Osteoblast (primary cell): ENCODE measurements around the gene ASTN2. TPM values are rescaled to one million over a fixed set of nuclear protein-coding genes. Genes with fewer than 3 reads are reported as not detected.

Source experiments
- DNase-seq: peaks from one replicate; pipeline ENCODE4 v3.0.0; 2011; ENCODE audit warnings: low spot score, mixed read lengths; ENCODE audit not compliant: insufficient read length; ENCODE audit errors: missing footprints
- H2AFZ ChIP-seq: 2 replicates; pipeline ENCODE4 v1.6.0; 2011; ENCODE audit warnings: mild to moderate bottlenecking, low read length
- H3K27ac ChIP-seq: 2 replicates; pipeline ENCODE4 v1.5.1; 2011; ENCODE audit warnings: mild to moderate bottlenecking, low read depth, low read length, moderate library complexity
- H3K27me3 ChIP-seq: 2 replicates; pipeline ENCODE4 v1.6.0; 2012; ENCODE audit warnings: mild to moderate bottlenecking, control low read depth, inconsistent platforms, low read length, moderate library complexity; ENCODE audit not compliant: insufficient read depth
- H3K36me3 ChIP-seq: 2 replicates; pipeline ENCODE4 v1.5.1; 2011; ENCODE audit warnings: mild to moderate bottlenecking, low read length, control low read depth, moderate library complexity; ENCODE audit not compliant: insufficient read depth
- H3K4me1 ChIP-seq: 2 replicates; pipeline ENCODE4 v1.5.1; 2011; ENCODE audit warnings: mild to moderate bottlenecking, low read length, control low read depth, moderate library complexity; ENCODE audit not compliant: insufficient read depth
- H3K4me2 ChIP-seq: 2 replicates; pipeline ENCODE4 v1.6.0; 2011; ENCODE audit warnings: mild to moderate bottlenecking, low read length; ENCODE audit not compliant: insufficient read depth
- H3K4me3 ChIP-seq: fragments of 200-600 bp; sonication (generic); 3 replicates; pipeline ENCODE4 v1.5.1; 2012; ENCODE audit warnings: mild to moderate bottlenecking, low read length, inconsistent platforms; ENCODE audit not compliant: insufficient read depth
- H3K79me2 ChIP-seq: 2 replicates; pipeline ENCODE4 v1.6.0; 2012; ENCODE audit warnings: mild to moderate bottlenecking, low read length, control low read depth, inconsistent platforms; ENCODE audit not compliant: insufficient read depth
- H3K9me3 ChIP-seq: 2 replicates; pipeline ENCODE4 v1.5.1; 2011; ENCODE audit warnings: low read depth, low read length, control low read depth
- H4K20me1 ChIP-seq: 2 replicates; pipeline ENCODE4 v1.6.0; 2012; ENCODE audit warnings: mild to moderate bottlenecking, low read length, control low read depth; ENCODE audit not compliant: insufficient read depth
- total RNA-seq: library from RNA; depleted of rRNA; stranded (reverse); fragments of >200 nt; gene quantifications from 2 replicates; pipeline ENCODE4 v1.2.3, GENCODE V29; 2012
- TF ChIP-seq, protein P1 (sequence below): IDR thresholded peaks from 2 replicates; pipeline ENCODE4 v1.5.1; 2011; ENCODE audit warnings: mild to moderate bottlenecking, low read depth, low read length, moderate library complexity; ENCODE audit errors: extremely low read depth

The ASTN2 gene
- total RNA-seq, 1 donor = 4.7 TPM

- DNase-seq = no peak
- TF ChIP-seq, protein P1, sequence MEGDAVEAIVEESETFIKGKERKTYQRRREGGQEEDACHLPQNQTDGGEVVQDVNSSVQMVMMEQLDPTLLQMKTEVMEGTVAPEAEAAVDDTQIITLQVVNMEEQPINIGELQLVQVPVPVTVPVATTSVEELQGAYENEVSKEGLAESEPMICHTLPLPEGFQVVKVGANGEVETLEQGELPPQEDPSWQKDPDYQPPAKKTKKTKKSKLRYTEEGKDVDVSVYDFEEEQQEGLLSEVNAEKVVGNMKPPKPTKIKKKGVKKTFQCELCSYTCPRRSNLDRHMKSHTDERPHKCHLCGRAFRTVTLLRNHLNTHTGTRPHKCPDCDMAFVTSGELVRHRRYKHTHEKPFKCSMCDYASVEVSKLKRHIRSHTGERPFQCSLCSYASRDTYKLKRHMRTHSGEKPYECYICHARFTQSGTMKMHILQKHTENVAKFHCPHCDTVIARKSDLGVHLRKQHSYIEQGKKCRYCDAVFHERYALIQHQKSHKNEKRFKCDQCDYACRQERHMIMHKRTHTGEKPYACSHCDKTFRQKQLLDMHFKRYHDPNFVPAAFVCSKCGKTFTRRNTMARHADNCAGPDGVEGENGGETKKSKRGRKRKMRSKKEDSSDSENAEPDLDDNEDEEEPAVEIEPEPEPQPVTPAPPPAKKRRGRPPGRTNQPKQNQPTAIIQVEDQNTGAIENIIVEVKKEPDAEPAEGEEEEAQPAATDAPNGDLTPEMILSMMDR = no peak
- no peak overlapping the region for H3K4me3 ChIP-seq
- H3K36me3 ChIP-seq = no peaks in the 10 kb centered on the region
- no peak overlapping the region for H2AFZ ChIP-seq
- no peak overlapping the region for H3K4me2 ChIP-seq
- no peaks in the 10 kb centered on the region for H3K9me3 ChIP-seq
- H3K79me2 ChIP-seq = no peaks in the 10 kb centered on the region
- H3K4me1 ChIP-seq = no peaks in the 10 kb centered on the region
- no peak overlapping the region for H3K27ac ChIP-seq
- no peaks in the 10 kb centered on the region for H3K27me3 ChIP-seq
- no peaks in the 10 kb centered on the region for H4K20me1 ChIP-seq
These were observed 698.4 kb downstream of the ASTN2 start for GRCh38 chr9:116716438-116716837.

- Histone ChIP-seq H3K4me3 (no peak overlapping the region), H3K27ac (no peak overlapping the region), H3K4me2 (no peak overlapping the region), H3K79me2 (no peaks in the 10 kb centered on the region), H3K4me1 (no peaks in the 10 kb centered on the region), H3K9me3 (no peaks in the 10 kb centered on the region), H3K27me3 (no peaks in the 10 kb centered on the region), H3K36me3 (no peaks in the 10 kb centered on the region), H4K20me1 (no peaks in the 10 kb centered on the region), H2AFZ (no peak overlapping the region)
- TF ChIP-seq, protein P1 = no peak
- no peak for DNase-seq
These were observed 699.1 kb downstream of the ASTN2 start for GRCh38 chr9:116715751-116716150.

DNA sequence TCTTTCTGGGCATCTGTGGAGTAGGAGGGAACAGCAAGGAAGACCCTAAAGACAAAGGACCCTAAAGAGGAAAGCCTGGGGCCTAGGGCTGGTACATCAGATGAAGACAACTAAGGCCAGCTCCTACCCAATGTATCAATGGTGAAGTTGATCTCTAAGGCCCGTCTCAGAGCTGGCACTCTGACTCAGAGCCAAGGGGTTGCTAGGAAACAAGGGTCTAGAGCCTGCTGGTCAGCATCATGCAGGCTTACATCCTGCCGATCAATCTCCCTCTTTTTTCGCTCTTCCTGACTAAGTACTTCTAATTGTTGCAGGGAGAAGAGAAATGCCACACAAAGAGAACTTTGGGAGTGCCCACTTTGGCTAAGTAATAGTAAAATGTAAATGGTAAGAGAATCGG lies 701.6 kb downstream of the ASTN2 start:
- H2AFZ ChIP-seq = no peak overlapping the region
- H3K27me3 ChIP-seq = no peaks in the 10 kb centered on the region
- no peak overlapping the region for H3K27ac ChIP-seq
- no peaks in the 10 kb centered on the region for H3K36me3 ChIP-seq
- no peaks in the 10 kb centered on the region for H3K4me1 ChIP-seq
- H3K79me2 ChIP-seq = no peaks in the 10 kb centered on the region
- no peaks in the 10 kb centered on the region for H3K9me3 ChIP-seq
- no peak overlapping the region for H3K4me3 ChIP-seq
- H3K4me2 ChIP-seq = no peak overlapping the region
- no peak for DNase-seq
- peaks cover 4% of the 10 kb centered on the region for H4K20me1 ChIP-seq
- TF ChIP-seq, protein P1 = no peak

DNA sequence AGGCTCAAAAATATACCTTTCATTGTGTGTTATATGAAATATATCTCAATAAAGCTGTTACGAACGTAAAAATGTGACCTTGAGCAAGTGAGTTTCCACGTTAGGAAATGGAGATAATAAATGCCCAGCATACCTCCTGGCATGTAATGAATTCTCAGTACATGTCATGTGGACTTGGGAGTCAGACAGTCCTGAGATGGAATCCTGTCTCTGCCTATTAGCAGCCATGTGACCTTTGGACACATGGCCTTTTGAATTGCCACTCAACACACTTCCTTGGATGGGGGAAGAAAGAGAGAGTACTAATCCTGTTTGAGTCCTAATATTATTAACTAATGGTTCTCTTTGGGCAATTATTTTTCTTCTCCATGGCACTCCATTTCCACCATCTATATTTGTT lies 702.1 kb downstream of the ASTN2 start:
- Histone ChIP-seq H3K4me3 (no peak overlapping the region), H3K79me2 (no peaks in the 10 kb centered on the region), H2AFZ (no peak overlapping the region), H3K4me1 (no peaks in the 10 kb centered on the region), H3K27ac (no peak overlapping the region), H3K9me3 (no peaks in the 10 kb centered on the region), H3K4me2 (no peak overlapping the region), H3K27me3 (no peaks in the 10 kb centered on the region), H4K20me1 (peaks cover 8% of the 10 kb centered on the region), H3K36me3 (no peaks in the 10 kb centered on the region)
- DNase-seq = no peak
- TF ChIP-seq, protein P1 = no peak
